NCI-H2029 treated with DMSO at 0.1 percent for 48 hours (cell line): ENCODE measurements around the gene CCDC3.

ENCODE experiments used
- DNase-seq: peaks from one replicate; lab custom pipeline; 2025; lab: John Stamatoyannopoulos, UW

The CCDC3 gene

GRCh38 chr10:12961416-12962205 is 39.9 kb downstream of the CCDC3 start:
- DNase-seq = no peak

- DNase-seq = no peak
Measured at GRCh38 chr10:12960941-12961340, 40.6 kb downstream of the CCDC3 start.

GRCh38 chr10:12960334-12960898 is 41.1 kb downstream of the CCDC3 start:
- DNase-seq = no peak

- DNase-seq = no peak
Measured at GRCh38 chr10:12958546-12959110, 42.9 kb downstream of the CCDC3 start.

GRCh38 chr10:12957081-12957480 is 44.4 kb downstream of the CCDC3 start:
- no peak for DNase-seq

- DNase-seq = no peak
Measured at GRCh38 chr10:12954866-12955265, 46.6 kb downstream of the CCDC3 start.

GRCh38 chr10:12950583-12951128 is 50.9 kb downstream of the CCDC3 start:
- DNase-seq = no peak

GRCh38 chr10:12949248-12949647 is 52.3 kb downstream of the CCDC3 start:
- no peak for DNase-seq

- no peak for DNase-seq
Measured at GRCh38 chr10:12947741-12948140, 53.8 kb downstream of the CCDC3 start.

- no peak for DNase-seq
Measured at GRCh38 chr10:12946372-12946771, 55.1 kb downstream of the CCDC3 start.

GRCh38 chr10:12945690-12946359 is 55.7 kb downstream of the CCDC3 start:
- DNase-seq = no peak

- no peak for DNase-seq
Measured at GRCh38 chr10:12944931-12945330, 56.6 kb downstream of the CCDC3 start.

- no peak for DNase-seq
Measured at GRCh38 chr10:12943425-12943824, 58.1 kb downstream of the CCDC3 start.

- no peak for DNase-seq
Measured at GRCh38 chr10:12941966-12942365, 59.5 kb downstream of the CCDC3 start.

GRCh38 chr10:12940791-12941190 is 60.7 kb downstream of the CCDC3 start:
- no peak for DNase-seq

GRCh38 chr10:12938271-12938670 is 63.2 kb downstream of the CCDC3 start:
- DNase-seq = no peak

GRCh38 chr10:12937527-12937926 is 64.0 kb downstream of the CCDC3 start:
- no peak for DNase-seq

- DNase-seq = no peak
Measured at GRCh38 chr10:12934777-12935176, 66.7 kb downstream of the CCDC3 start.

- no peak for DNase-seq
Measured at GRCh38 chr10:12929381-12929780, 72.1 kb downstream of the CCDC3 start.

GRCh38 chr10:12928571-12928970 is 72.9 kb downstream of the CCDC3 start:
- DNase-seq = no peak

- no peak for DNase-seq
Measured at GRCh38 chr10:12927896-12928295, 73.6 kb downstream of the CCDC3 start.

GRCh38 chr10:12925845-12926244 is 75.7 kb downstream of the CCDC3 start:
- no peak for DNase-seq

GRCh38 chr10:12924911-12925310 is 76.6 kb downstream of the CCDC3 start:
- no peak for DNase-seq
